Erythroblast (primary cell): ENCODE measurements around the gene GPANK1.

ENCODE experiments used
- GATA1 ChIP-seq: IDR thresholded peaks from 2 replicates; pipeline ENCODE4 v1.6.1; 2011; ENCODE audit warnings: low read depth, mild to moderate bottlenecking, control low read depth, low read length, moderate library complexity
- POLR2A ChIP-seq: IDR thresholded peaks from 2 replicates; pipeline ENCODE4 v1.6.1; 2011; ENCODE audit warnings: mild to moderate bottlenecking, low read length

GRCh38 chr6:31706599-31706998, 41.8 kb upstream of the GPANK1 start, which contains the start of gene LY6G6F:
- TF ChIP-seq POLR2A (no peak), GATA1 (no peak)
